ENCODE data around the gene CNR1.
"Not testable (repeated sequence)": the region's sequence is repeated elsewhere in the genome, so short reads cannot be mapped to it uniquely, and the experiment has no call there.

The CNR1 gene

GRCh38 chr6:88165844-88166492 lies at the start of gene CNR1:
CNR1 (minus strand) TSS chr6:88166347; CDS start chr6:88145274, 21,073 bp downstream.
- DNase-seq: no peak

GRCh38 chr6:88211446-88211845 lies 45.3 kb upstream of the CNR1 start:
- no peak for DNase-seq

- no peak for DNase-seq
Observed at GRCh38 chr6:88209301-88209700, 43.2 kb upstream of the CNR1 start.

- DNase-seq: no peak
Observed at GRCh38 chr6:88208726-88209125, 42.6 kb upstream of the CNR1 start.

GRCh38 chr6:88201734-88202133 lies 35.6 kb upstream of the CNR1 start:
- not testable (repeated sequence) for DNase-seq

- DNase-seq: no peak
Observed at GRCh38 chr6:88184921-88185320, 18.8 kb upstream of the CNR1 start.

- DNase-seq: no peak
Observed at GRCh38 chr6:88183471-88183870, 17.3 kb upstream of the CNR1 start.

GRCh38 chr6:88179692-88180091 lies 13.5 kb upstream of the CNR1 start:
- DNase-seq: no peak

GRCh38 chr6:88177961-88178464 lies 11.9 kb upstream of the CNR1 start:
- no peak for DNase-seq

GRCh38 chr6:88174906-88175305 lies 8.8 kb upstream of the CNR1 start:
- no peak for DNase-seq

- no peak for DNase-seq
Observed at GRCh38 chr6:88171312-88171711, 5.2 kb upstream of the CNR1 start.

GRCh38 chr6:88168362-88168761 lies 2.2 kb upstream of the CNR1 start:
- no peak for DNase-seq

- no peak for DNase-seq
Observed at GRCh38 chr6:88167352-88167937, 1.3 kb upstream of the CNR1 start.

- DNase-seq: no peak
Observed at GRCh38 chr6:88166493-88167351, 575 bp upstream of the CNR1 start.

- DNase-seq: no peak
Observed at GRCh38 chr6:88165087-88165843, 882 bp downstream of the CNR1 start.

GRCh38 chr6:88164061-88164460 lies 2.1 kb downstream of the CNR1 start:
- DNase-seq: no peak

- no peak for DNase-seq
Observed at GRCh38 chr6:88163616-88164015, 2.5 kb downstream of the CNR1 start.

GRCh38 chr6:88161940-88162339 lies 4.2 kb downstream of the CNR1 start:
- DNase-seq: no peak

GRCh38 chr6:88157106-88157505 lies 9.0 kb downstream of the CNR1 start:
- DNase-seq: no peak

GRCh38 chr6:88145298-88145963 lies 20.7 kb downstream of the CNR1 start:
- no peak for DNase-seq

- no peak for DNase-seq
Observed at GRCh38 chr6:88144637-88145297, 21.4 kb downstream of the CNR1 start.
